ENCODE measurements around the gene SLC37A1.

The SLC37A1 gene

DNA sequence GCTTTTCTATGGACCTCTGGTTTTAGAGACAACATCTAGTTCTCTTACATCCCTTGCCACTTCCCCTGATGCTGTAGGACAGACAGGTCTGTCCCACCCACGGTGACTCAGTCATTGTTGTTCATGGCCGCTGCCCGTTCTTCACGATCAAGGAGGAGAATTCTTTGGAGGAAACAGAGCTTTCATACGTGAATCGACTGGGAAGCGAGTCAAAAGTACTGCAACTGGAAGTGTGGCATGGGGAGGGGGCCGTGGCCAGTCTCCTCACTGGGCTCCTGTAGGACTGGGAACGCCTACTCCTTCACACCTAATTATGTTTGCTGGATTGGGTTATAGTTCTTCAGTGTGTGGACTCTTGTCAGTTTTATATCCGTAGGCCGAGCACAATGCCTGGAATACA lies 4.4 kb upstream of the SLC37A1 start:
- DNase-seq, result no peak

GRCh38 chr21:42512346-42513034 lies 1.2 kb upstream of the SLC37A1 start:
- DNase-seq, result no peak

DNA sequence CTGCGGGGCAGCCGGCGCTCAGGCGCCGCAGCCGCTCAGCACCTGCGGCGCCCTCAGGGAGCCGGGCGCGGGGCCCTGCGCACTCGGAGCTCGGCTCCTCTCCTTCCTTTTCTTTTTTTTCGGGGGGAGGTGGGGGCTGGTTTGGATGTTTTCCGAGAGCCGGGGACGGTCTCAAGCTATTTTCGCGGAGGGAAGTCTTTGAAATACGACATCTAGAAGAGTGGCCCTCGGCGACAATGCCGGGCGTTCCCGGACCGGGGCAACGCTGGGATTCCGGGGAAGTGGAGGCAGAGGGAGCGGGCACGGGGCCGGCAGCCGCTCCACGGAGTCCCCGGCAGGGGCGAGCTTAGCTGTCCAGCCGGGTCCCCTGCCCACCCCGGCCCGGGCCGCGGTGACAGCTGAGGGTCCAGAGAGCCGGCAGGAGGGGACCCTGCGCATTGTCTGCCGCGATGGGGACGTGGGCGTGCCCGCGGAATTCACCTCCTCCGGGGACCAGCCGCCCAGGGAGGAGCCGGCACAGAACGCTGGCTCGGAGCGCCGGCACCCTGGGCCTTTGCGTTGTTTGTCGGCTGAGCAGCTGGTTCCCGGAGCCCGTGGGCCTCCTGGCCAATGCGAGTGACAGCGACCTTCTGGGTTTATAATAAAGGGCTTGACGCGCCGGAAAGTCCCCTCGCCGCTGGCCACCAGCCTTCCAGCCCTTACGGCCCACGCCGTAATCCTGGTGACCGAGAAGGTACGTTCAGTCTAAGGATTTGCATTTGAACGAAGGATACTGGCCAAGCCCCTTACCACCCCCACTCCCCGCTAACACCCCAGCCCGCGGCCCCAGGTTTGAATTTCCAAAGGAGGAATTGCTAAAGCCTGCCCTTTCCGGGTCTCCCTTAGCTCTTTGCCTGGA lies 582 bp downstream of the SLC37A1 start:
- peak; percentile 61 for DNase-seq

GRCh38 chr21:42514883-42515228 lies 1.2 kb downstream of the SLC37A1 start:
- no peak for DNase-seq

DNA sequence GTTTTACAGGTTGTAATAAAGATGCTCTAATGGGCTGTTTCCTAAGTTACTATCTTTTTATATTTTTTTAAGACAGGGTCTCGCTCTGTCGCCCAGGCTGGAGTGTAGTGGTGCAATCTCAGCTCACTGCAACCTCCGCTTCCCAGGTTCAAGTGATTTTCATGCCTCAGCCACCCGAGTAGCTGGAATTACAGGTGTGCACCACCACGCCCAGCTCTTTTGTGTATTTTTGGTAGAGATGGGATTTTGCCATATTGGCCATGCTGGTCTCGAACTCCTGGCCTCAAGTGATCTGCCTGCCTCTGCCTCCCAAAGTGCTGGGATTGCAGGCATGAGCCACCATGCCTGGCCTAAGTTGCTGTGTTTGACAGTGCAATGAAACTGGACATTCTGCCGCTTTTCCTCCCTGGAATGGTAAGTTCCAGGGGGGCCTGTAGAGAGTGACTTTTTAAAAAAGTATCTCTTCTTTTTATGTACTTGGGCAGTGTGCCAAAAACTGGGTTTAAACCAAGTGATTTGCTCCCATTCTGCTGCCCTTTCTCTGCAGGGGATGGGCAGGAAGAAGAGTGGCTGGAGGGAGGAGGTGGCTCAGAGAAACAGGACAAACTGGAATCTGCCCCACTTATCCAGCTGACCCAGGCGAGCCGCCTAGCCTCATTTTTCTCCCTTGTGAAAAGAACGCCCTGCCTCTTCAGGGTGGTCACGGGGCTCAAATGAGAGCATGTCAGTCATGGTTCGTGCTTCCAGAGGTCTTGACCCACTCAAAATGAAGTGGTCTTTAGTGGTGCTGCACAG lies 2.3 kb downstream of the SLC37A1 start:
- no peak for DNase-seq

DNA sequence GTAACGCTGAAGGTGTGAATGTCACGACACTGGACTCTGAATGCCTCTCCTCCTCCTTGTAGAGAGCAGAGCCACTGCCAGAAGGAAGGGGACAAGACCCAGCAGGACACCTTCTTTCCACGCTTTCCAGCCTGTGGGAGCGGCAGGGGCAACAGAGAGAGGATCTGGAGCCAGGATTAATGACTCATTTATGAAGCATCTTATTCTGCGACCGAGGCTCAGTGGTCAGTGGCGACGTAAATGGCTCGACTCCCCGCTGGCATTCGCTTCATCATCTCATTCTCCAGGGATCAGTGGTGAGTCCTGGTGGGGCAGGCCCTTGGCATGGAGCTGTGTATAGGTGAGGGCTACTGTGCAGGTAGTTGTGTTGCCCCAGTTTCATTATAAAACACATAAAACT lies 4.6 kb downstream of the SLC37A1 start:
- DNase-seq, result no peak

- DNase-seq, result no peak
Measured at GRCh38 chr21:42518626-42519025, 5.0 kb downstream of the SLC37A1 start.

GRCh38 chr21:42520628-42521253 lies 7.1 kb downstream of the SLC37A1 start:
- DNase-seq, result no peak

- DNase-seq, result no peak
Measured at GRCh38 chr21:42521384-42521783, 7.7 kb downstream of the SLC37A1 start.

DNA sequence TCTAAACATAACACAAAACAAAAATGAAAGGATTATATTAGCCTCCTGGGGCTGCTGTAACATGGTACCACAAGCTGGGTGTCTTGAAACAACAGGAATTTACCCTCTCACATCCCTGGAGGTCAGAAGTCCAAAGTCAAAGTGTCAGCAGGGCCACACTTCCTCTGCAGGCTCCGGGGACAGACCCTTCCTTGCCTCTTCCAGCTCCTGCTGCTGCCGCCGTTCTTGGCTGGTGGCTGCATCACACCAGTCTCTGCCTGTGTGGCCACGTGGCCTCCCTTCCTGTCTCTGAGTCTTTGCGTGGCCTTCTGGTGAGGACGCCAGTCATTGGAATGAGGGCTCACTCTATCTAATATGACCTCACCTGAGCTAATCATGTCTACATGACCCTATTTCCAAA lies 8.2 kb downstream of the SLC37A1 start:
- DNase-seq, result no peak

DNA sequence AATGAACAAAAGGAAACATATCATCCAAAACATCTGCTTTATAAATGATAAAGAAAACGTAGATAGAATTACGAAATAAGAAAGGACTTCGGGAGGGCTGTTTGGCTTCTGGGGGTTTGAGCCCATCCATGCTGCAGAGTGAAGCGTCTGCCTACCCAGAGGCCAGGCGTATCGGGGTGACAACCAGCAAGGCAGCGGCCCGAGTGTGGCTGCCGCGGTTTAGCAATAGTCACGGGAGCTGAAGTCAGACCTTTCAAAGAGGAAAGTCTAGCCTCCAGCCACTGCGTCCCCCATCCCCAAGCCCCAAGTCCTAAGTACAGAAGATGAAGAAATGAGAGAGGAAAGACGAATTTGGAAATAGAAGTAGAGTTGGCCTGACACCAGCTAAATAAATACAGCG lies 8.6 kb downstream of the SLC37A1 start:
- no peak for DNase-seq

DNA sequence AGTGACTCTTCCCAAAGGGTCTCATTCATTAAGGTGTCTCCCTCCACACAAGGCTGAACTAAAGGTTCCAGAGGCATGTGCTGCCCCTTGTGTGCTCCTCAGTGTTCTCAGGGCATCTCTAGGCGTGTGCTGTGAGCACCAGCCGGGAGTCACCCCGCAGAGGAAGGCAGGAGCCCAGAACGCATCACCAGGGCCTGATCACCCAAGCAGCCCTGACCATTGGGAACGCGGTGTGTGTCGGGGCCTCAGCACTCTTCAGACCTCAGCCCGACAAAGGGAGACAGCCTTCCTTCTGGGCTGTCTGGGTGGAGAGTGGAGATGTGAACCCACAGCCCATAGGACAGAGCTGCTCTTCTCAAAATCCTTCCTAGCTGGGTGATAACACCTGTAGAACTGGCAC lies 9.1 kb downstream of the SLC37A1 start:
- no peak for DNase-seq

DNA sequence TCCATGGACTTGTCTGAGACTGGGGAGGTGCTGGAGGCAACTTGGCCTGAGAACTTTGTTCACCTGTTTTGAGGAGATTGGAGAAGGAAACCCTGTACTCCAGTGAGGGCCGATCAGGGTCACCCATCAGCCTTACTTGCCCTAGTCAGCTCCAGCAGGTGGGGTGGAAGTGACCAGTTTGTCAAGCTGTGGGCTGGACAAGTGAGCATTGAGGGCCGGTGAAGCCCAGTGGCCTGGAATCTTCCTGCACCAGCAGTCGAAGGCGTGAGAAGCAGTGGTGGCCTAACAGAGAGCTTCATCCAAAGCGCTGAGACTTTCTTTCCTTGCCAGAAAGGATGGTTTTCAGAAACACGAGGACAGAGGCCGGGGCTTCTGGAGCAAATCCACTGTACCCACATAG lies 9.6 kb downstream of the SLC37A1 start:
- DNase-seq, result no peak

- no peak for DNase-seq
Measured at GRCh38 chr21:42523941-42524340, 10.3 kb downstream of the SLC37A1 start.

DNA sequence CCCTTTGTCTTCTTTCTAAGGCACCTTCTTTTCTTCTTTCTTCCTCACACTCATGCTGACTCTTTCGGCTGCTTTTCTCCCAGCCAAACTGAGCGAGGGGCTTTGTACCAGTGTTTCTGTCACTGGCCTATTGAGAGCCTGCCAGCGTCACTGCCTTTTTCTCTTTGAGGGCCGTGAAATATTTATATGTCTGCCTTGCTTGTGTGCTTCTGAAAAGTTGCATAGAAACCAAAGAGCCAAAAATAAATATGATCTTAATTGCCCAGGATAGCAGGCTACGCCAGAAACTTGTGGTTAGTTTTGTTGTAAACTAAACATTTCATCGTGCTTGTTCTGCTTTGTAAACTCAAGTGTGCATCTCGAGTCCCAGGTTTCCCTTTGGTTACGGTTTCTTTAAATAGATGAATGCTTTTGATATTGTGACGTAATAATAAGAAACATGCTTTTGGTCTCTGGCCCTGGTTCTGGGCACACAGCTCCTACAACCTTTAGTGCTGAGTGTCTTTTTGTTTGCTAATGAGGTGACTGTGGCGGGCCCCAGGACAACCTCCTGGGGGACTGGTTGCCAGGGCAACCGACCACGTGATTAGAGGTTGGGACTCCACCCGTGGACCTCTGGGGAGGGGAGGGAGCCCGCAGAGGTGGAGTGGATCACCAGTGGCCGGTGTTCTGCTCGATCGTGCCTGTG lies 10.8 kb downstream of the SLC37A1 start:
- DNase-seq, result peak; percentile 28

- no peak for DNase-seq
Measured at GRCh38 chr21:42525029-42525581, 11.5 kb downstream of the SLC37A1 start.

DNA sequence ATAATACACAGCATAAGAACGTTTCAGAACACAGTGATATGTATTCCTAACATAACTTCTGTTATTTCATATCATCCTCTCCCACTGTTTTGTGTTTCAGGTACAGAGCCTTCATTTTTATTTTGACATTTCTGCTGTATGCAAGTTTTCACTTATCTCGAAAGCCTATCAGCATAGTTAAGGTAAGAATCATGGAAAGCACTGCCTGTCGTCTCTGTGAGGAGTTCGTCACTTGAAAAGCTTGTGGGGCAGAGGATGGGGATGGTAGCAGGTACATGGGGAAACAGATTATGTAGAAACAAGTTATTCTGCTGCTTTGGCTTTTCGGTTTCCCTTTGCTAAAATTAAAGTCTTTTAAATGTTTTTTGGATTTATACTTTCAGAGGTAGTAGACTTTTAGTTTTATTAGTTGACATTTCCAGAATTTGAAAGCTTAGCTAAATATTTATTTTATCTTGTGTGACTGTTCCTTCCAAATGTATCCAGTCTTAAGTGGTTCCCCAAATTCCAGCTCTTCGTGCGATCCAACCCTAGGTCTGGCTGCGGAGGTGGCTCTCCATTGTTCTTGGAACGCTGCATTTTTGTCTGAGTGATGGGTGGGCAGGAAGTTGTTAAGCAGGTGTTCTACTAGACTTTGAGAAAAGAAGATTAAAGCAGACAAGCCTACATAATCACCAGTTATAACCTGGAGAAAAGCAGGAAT lies 12.2 kb downstream of the SLC37A1 start:
- no peak for DNase-seq

- no peak for DNase-seq
Measured at GRCh38 chr21:42526379-42526727, 12.7 kb downstream of the SLC37A1 start.

DNA sequence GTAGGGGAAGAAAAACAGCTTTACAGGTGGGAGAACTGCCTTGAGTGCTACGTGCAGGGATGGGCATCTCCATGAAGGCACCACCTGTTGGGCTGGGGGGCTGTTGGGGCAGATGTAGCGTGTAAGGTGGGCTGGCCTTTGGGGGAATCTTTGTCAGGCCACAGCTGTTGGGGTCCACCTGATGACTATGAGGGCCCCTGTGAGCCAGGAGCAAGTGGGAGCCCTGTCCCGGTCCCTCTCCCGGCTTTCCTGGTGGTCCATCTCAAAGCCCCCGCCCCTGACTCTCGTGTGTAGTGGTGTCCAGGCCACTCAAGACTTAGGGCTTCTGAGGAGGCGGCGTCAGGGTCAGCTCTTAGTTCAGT lies 13.5 kb downstream of the SLC37A1 start:
- DNase-seq, result no peak

- DNase-seq, result peak; percentile 95
Measured at GRCh38 chr21:42527489-42528158, 14.0 kb downstream of the SLC37A1 start.

- DNase-seq, result no peak
Measured at GRCh38 chr21:42530167-42530518, 16.5 kb downstream of the SLC37A1 start.

Measured in OCI-M1 (cell line).